Measurements from ENCODE around the gene MGMT.

Gene MGMT

DNA sequence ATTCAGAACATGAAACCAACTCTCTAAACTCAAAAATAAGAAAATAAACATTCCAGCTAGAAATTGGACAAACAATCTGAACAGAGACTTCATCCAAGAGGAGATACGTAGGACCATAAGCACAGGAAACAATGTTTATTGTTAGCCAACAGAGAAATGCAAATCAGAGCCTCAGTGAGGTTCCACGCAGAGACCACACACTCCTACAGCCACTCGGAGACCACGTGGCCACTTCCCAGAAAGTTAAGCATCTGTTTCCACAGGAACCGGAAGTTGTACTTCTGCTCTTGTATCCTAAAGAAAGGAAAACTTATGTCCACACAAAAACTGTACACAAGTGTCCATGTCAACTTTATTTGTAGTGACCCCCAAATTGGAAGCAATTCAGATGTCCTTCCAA is 214.8 kb downstream of the MGMT start:
- no peak for DNase-seq (ENCODE audit: extremely low read depth, low read depth)
- TF ChIP-seq, protein P1, sequence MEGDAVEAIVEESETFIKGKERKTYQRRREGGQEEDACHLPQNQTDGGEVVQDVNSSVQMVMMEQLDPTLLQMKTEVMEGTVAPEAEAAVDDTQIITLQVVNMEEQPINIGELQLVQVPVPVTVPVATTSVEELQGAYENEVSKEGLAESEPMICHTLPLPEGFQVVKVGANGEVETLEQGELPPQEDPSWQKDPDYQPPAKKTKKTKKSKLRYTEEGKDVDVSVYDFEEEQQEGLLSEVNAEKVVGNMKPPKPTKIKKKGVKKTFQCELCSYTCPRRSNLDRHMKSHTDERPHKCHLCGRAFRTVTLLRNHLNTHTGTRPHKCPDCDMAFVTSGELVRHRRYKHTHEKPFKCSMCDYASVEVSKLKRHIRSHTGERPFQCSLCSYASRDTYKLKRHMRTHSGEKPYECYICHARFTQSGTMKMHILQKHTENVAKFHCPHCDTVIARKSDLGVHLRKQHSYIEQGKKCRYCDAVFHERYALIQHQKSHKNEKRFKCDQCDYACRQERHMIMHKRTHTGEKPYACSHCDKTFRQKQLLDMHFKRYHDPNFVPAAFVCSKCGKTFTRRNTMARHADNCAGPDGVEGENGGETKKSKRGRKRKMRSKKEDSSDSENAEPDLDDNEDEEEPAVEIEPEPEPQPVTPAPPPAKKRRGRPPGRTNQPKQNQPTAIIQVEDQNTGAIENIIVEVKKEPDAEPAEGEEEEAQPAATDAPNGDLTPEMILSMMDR (IDR thresholded peaks at IDR 0.05; ENCODE audit: low read depth, low read length), result no peak

DNA sequence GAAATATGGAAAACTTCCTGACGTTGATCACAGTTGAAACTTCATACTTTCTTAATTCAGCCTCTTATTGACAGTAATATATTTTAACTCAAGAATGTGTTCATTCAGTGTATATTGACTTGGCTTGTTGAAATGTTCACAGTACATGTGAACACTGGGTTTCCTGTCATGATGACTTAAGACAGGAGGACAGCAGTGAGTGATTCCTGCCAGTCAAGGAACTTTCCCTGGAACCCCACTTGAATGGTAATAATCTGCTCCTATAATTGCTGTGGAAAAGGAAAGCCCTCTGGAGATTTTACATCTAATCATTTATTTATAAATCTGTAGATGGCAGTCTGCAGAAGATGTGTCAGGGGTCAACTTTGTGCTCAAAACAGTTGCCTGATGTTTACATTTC is 216.5 kb downstream of the MGMT start:
- no peak for DNase-seq (ENCODE audit: extremely low read depth, low read depth)
- TF ChIP-seq, protein P1 (IDR thresholded peaks at IDR 0.05; ENCODE audit: low read depth, low read length), result no peak

- DNase-seq (ENCODE audit: extremely low read depth, low read depth), result no peak
- TF ChIP-seq, protein P1 (IDR thresholded peaks at IDR 0.05; ENCODE audit: low read depth, low read length), result no peak
Observed at GRCh38 chr10:129683920-129684319, 216.9 kb downstream of the MGMT start.

DNA sequence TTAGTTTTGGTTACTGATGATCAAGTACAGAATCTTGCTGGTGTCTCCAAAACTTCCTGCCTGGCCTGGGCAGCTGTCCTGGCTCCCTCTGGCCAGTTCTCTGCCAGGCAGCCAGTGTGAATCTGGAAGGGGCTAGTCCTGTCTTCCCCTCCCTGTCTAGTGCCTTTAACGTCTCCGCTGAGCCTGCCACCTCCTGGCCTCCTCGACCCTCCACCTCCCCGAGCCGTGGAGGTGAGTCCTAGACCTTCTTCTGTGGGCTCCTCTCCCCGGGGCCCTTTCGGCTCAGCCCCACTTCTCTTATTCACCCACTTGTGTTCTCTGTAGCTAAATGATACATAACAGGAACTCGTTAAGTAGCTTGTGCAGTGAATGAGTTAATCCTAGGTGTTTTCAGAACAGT is 218.2 kb downstream of the MGMT start:
- no peak for DNase-seq (ENCODE audit: extremely low read depth, low read depth)
- TF ChIP-seq, protein P1 (IDR thresholded peaks at IDR 0.05; ENCODE audit: low read depth, low read length), result no peak

DNA sequence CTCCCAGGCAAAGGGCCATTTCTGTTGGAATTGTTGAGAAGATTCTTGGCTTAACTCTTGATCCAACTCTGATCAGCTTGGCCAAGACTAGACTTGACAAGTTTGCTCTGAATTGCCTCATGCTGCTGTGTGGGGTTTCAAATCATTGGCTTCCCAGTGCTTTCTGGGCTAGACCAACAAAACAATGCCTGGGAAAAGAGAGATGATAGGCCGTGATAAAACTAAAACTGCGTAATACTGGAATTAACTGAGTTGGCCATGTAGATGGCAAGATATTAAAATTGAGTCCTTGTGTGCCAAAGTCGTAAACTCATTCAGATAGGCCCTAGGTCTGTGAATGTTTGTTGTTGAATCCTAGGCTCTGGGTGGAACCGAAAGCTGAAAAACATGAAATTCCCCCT is 222.6 kb downstream of the MGMT start:
- DNase-seq (ENCODE audit: extremely low read depth, low read depth), result no peak
- TF ChIP-seq, protein P1 (IDR thresholded peaks at IDR 0.05; ENCODE audit: low read depth, low read length), result no peak

DNA sequence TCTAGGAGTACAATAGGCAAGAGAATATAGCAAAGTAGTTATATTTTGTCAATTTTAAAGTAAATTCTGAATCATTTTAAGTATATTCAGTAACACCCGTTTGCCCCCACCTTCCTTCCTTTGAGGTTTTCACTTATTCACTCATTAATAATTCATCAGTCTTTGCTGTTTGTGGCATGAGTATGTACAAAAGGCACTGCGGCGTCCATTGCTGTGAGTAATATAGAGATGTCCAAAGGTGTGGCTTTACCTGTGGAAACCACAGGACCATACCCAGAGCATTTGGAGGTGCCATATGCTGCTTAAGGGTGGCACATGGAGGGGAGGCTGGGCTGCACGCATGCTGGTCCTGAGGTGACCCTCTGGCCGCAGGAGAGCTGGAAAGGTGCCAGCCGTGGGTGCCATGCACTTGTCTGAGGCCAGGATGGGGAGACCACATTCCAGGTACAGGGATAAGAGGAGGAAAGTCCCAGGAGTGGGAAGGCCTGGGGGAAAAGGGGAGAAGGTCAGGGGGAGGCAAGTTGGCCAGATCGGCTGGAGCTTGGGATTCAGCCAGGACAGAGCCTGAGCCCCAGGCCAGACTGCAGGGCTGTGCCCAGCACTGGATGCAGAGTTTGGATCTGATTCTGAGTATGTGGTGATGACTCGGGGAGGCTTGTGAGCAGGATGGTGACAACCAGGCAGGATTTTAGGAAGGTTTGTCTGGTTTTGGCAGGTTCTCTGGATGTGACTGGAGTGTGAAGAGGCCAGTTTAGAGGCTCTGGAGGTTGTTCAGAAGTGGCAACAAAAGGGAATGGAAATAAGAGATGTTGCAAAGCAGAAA is 223.4 kb downstream of the MGMT start:
- DNase-seq (ENCODE audit: extremely low read depth, low read depth), result no peak
- TF ChIP-seq, protein P1 (IDR thresholded peaks at IDR 0.05; ENCODE audit: low read depth, low read length), result no peak

GRCh38 chr10:129692695-129693094 is 225.7 kb downstream of the MGMT start:
- TF ChIP-seq, protein P1 (IDR thresholded peaks at IDR 0.05; ENCODE audit: low read depth, low read length), result no peak
- no peak for DNase-seq (ENCODE audit: extremely low read depth, low read depth)
